ENCODE data around the gene LGALS7. TPM values are rescaled to one million over a fixed set of nuclear protein-coding genes. Genes with fewer than 3 reads are reported as not detected.

LGALS7 gene
- total RNA-seq, 1 experiment from 2014 or later: not detected

- H3K36me3 ChIP-seq (ENCODE audit: control insufficient read depth, insufficient read depth, low read length): no peaks in the 10 kb centered on the region
- intact Hi-C loops (cut with micrococcal nuclease; ENCODE audit: unreplicated experiment): no loop called here
- CTCF ChIA-PET: interaction anchor here (0.7 kb wide), 1 partner anchor 669 kb away, joined by 3 read pairs; no protein-coding TSS in a partner anchor
- H3K4me3 ChIP-seq (ENCODE audit: low read depth, low read length): no peak overlapping the region
- H3K27me3 ChIP-seq (replicated peaks; ENCODE audit: control insufficient read depth, insufficient read depth, low read length): no peaks in the 10 kb centered on the region
- BruUV-seq (replicated peaks): no TSS peak
- no peaks in the 10 kb centered on the region for H3K4me1 Mint-ChIP-seq (ENCODE audit: low read depth, unreplicated experiment)
- H3K9me3 ChIP-seq: no peaks in the 10 kb centered on the region
- DNase-seq: no peak
- no peaks in the 10 kb centered on the region for H3K27me3 Mint-ChIP-seq (ENCODE audit: insufficient read depth, unreplicated experiment)
- no peak overlapping the region for H3K27ac Mint-ChIP-seq (ENCODE audit: unreplicated experiment)
- H3K36me3 Mint-ChIP-seq (ENCODE audit: insufficient read depth, unreplicated experiment): peaks cover 6% of the 10 kb centered on the region
- POLR2A ChIA-PET: no interaction called here
- TF ChIP-seq CTCF (IDR thresholded peaks at IDR 0.05; ENCODE audit: insufficient read depth in 1 of 2, low read depth in 1 of 2, low read length in 1 of 2, severe bottlenecking in 1 of 2, unreplicated experiment in 1 of 2): no peak
- no peak overlapping the region for H3K4me3 Mint-ChIP-seq (ENCODE audit: unreplicated experiment)
- H3K9me3 Mint-ChIP-seq (ENCODE audit: unreplicated experiment): no peaks in the 10 kb centered on the region
- H3K4me1 ChIP-seq: no peaks in the 10 kb centered on the region
Observed at GRCh38 chr19:38744874-38745273, 28.4 kb downstream of the LGALS7 start.

- Mint-ChIP-seq H3K27ac (ENCODE audit: unreplicated experiment) (no peak within 1 kb of the TSS), H3K4me3 (ENCODE audit: unreplicated experiment) (no peak within 1 kb of the TSS), H3K27me3 (ENCODE audit: insufficient read depth, unreplicated experiment) (no peaks in the 10 kb centered on the region), H3K9me3 (ENCODE audit: unreplicated experiment) (no peaks in the 10 kb centered on the region), H3K36me3 (ENCODE audit: insufficient read depth, unreplicated experiment) (peaks cover 6% of the 10 kb centered on the region), H3K4me1 (ENCODE audit: low read depth, unreplicated experiment) (no peaks in the 10 kb centered on the region)
- no peaks in the 10 kb centered on the region for H3K36me3 ChIP-seq (ENCODE audit: control insufficient read depth, insufficient read depth, low read length)
- ChIA-PET POLR2A (no interaction called here), CTCF (interaction anchor here (0.7 kb wide), 1 partner anchor 670 kb away, joined by 3 read pairs; no protein-coding TSS in a partner anchor)
- no peak for TF ChIP-seq CTCF (IDR thresholded peaks at IDR 0.05; ENCODE audit: insufficient read depth in 1 of 2, low read depth in 1 of 2, low read length in 1 of 2, severe bottlenecking in 1 of 2, unreplicated experiment in 1 of 2)
- H3K4me3 ChIP-seq (ENCODE audit: low read depth, low read length): no peak within 1 kb of the TSS
- H3K27me3 ChIP-seq (replicated peaks; ENCODE audit: control insufficient read depth, insufficient read depth, low read length): no peaks in the 10 kb centered on the region
- no peaks in the 10 kb centered on the region for H3K9me3 ChIP-seq
- intact Hi-C loops (cut with micrococcal nuclease; ENCODE audit: unreplicated experiment): no loop called here
- BruUV-seq (replicated peaks): no TSS peak
- DNase-seq: no peak
- H3K4me1 ChIP-seq: no peaks in the 10 kb centered on the region
Observed at GRCh38 chr19:38744298-38744681, 29.0 kb downstream of the LGALS7 start, which contains the start of gene CAPN12. Gene CAPN12, minus strand, starts transcription at chr19:38744474. Its CDS starts 309 bp downstream, at chr19:38744165.

- BruUV-seq (replicated peaks): no TSS peak
- Mint-ChIP-seq H3K4me1 (ENCODE audit: low read depth, unreplicated experiment) (no peaks in the 10 kb centered on the region), H3K27ac (ENCODE audit: unreplicated experiment) (no peak overlapping the region), H3K4me3 (ENCODE audit: unreplicated experiment) (no peak overlapping the region), H3K27me3 (ENCODE audit: insufficient read depth, unreplicated experiment) (no peaks in the 10 kb centered on the region), H3K9me3 (ENCODE audit: unreplicated experiment) (no peaks in the 10 kb centered on the region), H3K36me3 (ENCODE audit: insufficient read depth, unreplicated experiment) (peaks cover 6% of the 10 kb centered on the region)
- no peaks in the 10 kb centered on the region for H3K27me3 ChIP-seq (replicated peaks; ENCODE audit: control insufficient read depth, insufficient read depth, low read length)
- H3K9me3 ChIP-seq: no peaks in the 10 kb centered on the region
- no peak for DNase-seq
- H3K4me1 ChIP-seq: no peaks in the 10 kb centered on the region
- no peak for TF ChIP-seq CTCF (IDR thresholded peaks at IDR 0.05; ENCODE audit: insufficient read depth in 1 of 2, low read depth in 1 of 2, low read length in 1 of 2, severe bottlenecking in 1 of 2, unreplicated experiment in 1 of 2)
- no peak overlapping the region for H3K4me3 ChIP-seq (ENCODE audit: low read depth, low read length)
- intact Hi-C loops (cut with micrococcal nuclease; ENCODE audit: unreplicated experiment): no loop called here
- POLR2A ChIA-PET: no interaction called here
- CTCF ChIA-PET: interaction anchor here (0.7 kb wide), 1 partner anchor 119 kb away, joined by 8 read pairs; no protein-coding TSS in a partner anchor
- no peaks in the 10 kb centered on the region for H3K36me3 ChIP-seq (ENCODE audit: control insufficient read depth, insufficient read depth, low read length)
Observed at GRCh38 chr19:38743394-38744297, 29.7 kb downstream of the LGALS7 start.
